GM21619 (cell line): ENCODE measurements around the gene PPP5C.
"Not testable (repeated sequence)": the region's sequence is repeated elsewhere in the genome, so short reads cannot be mapped to it uniquely, and the experiment has no call there.

Experiments used
- ATAC-seq: cut with Tn5 transposase; IDR thresholded peaks from one replicate; pipeline ENCODE4 v1.9.1; 2021; ENCODE audit not compliant: unreplicated experiment

PPP5C gene

DNA sequence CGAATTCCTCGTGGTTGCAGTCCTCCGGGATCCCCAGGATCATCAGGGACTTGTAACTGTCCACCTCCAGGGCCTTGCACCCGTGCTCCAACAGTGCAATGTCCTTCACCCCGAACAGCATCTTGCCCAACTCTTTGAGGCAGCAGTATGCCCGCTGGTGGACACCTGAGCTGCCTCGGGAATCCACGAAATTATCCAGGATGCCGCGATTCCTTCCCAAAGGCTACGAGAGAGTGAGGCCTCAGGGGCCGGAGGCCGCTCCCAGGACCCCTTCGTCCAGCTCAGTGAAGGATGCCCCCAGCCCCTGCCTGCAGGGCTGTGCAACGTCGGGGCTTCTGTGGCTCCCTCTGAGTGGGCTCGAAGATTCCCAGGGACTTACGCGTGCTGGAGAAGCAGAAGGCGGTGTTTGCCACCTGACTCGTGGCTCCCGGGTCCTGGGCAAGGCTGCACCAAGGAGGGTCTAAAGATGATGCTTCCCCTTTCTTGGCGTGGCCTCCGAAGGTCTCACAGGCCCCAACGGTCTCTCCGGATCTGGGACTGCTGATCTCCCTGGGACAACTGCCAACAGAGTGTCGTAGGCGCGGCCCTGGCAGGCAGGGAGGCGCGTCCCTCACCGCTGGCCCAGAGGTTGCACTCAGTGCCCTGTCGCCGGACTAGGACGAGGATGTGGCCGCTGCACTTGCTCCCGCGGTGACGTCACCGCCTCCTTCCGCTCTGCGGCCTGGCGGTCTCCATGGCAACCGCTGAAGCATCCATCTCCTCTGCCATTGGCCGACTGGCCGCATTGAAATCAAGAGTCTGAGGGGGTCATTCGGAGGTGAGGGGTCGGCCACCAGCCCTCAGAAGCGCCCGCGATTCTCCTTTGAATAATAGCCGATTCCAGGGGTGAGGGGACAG lies 81.6 kb downstream of the PPP5C start, which contains the start of gene PNMA8C:
TSS of gene PNMA8C (minus strand) at position 698 of the 897 bp plus-strand sequence. CDS start at position 121, 577 bp downstream.
- ATAC-seq = no peak

- ATAC-seq = no peak
Measured at GRCh38 chr19:46429999-46430398, 83.1 kb downstream of the PPP5C start.

DNA sequence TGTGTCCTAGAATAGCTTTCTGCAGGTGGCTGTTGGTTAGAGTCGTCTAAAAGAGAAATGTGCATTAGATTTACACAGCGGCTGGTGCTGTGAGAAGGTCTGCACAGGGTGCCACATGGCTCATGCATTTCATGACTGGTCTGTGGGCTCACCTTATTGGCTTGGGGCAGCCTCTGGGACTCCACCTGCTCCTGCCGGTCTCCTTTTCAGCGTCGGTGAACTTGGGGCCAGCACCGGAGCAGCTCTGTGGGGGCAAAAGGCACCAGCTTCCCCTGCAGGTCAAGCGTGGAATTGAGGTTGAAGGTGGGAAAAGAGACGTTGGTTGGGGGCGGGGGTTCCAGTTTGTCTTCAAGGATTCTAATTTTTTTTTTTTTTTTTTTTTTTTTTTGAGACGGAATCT lies 84.9 kb downstream of the PPP5C start:
- no peak for ATAC-seq

DNA sequence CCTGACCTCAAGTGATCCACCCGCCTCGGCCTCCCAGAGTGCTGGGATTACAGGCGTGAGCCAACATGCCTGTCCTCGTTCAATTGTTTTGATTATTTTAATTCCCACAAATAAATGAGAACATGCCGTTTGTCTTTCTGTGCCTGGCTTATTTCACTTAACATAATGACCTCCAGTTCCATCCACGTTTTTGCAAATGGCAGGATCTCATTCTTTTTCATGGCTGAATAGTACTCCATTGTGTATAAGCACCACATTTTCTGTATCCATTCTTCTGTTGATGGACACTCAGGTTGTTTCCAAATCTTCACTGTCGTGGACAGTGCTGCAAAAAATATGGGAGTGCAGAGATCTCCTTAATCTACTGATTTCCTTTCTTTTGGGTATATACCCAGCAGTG lies 86.6 kb downstream of the PPP5C start:
- ATAC-seq = not testable (repeated sequence)

DNA sequence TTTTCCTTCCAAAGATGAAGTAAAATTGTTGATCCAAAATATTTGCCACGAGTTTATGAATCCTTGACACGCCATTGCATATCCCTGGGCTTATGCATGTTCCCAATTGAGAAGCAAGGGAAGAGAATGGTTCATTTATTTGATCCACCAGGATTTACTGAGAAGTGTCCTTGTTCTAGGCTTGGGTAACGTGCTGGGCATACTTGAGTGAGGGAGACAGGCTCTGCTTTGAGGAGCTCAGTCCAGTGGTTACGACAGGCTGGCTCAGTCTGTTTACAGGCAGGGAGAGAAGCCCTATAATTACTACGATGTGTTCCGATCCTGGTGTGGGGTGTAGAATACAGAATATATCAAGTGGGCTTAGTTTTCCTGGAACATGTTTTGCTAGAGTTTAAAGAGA lies 88.1 kb downstream of the PPP5C start:
- no peak for ATAC-seq

GRCh38 chr19:46435689-46436088 lies 88.8 kb downstream of the PPP5C start:
- ATAC-seq = not testable (repeated sequence)
